GM18867 (cell line): ENCODE data around the gene EMILIN2.

Experiments used
- ATAC-seq: cut with Tn5 transposase; IDR thresholded peaks from one replicate; pipeline ENCODE4 v1.9.1; 2021; ENCODE audit warnings: mild to moderate bottlenecking, moderate library complexity; ENCODE audit not compliant: unreplicated experiment

EMILIN2 gene

GRCh38 chr18:2948038-2948437 is 101.2 kb downstream of the EMILIN2 start:
- no peak for ATAC-seq

GRCh38 chr18:2952605-2953004 is 105.8 kb downstream of the EMILIN2 start:
- no peak for ATAC-seq

GRCh38 chr18:2953935-2954653 is 107.3 kb downstream of the EMILIN2 start:
- no peak for ATAC-seq

GRCh38 chr18:2954869-2955645 is 108.3 kb downstream of the EMILIN2 start:
- no peak for ATAC-seq

- no peak for ATAC-seq
These were observed 109.2 kb downstream of the EMILIN2 start for GRCh38 chr18:2956056-2956455.

- peak; percentile 51 for ATAC-seq
These were observed 112.1 kb downstream of the EMILIN2 start for GRCh38 chr18:2958819-2959298.

GRCh38 chr18:2959341-2959740 is 112.5 kb downstream of the EMILIN2 start:
- ATAC-seq: no peak

GRCh38 chr18:2960983-2961696 is 114.3 kb downstream of the EMILIN2 start:
- ATAC-seq: no peak

GRCh38 chr18:2961821-2962220 is 115.0 kb downstream of the EMILIN2 start:
- peak; percentile 21 for ATAC-seq

- ATAC-seq: no peak
These were observed 116.2 kb downstream of the EMILIN2 start for GRCh38 chr18:2963048-2963447.

- ATAC-seq: no peak
These were observed 117.7 kb downstream of the EMILIN2 start for GRCh38 chr18:2964361-2965010.
